ENCODE results near the gene ITGA1.

DNA sequence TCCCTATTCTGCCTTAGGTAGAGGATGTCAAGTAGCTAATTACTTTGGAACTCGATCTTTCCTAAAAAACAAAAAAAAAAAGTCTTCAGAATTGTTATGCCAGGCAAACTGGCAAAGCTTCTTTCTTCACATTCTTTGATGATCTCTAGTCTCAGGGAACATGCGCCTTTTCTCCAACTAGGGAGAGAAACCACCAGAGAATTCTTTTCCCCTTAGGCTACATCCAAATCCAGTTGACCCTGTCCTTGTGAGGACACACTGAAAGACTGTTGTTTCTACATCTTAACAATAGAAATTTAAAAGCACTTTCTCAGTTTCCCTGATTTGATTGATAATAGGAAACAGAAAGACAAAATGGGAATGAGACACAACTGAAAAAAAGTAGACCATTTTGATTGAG lies 106.7 kb downstream of the ITGA1 start:
- TF ChIP-seq, protein P1, sequence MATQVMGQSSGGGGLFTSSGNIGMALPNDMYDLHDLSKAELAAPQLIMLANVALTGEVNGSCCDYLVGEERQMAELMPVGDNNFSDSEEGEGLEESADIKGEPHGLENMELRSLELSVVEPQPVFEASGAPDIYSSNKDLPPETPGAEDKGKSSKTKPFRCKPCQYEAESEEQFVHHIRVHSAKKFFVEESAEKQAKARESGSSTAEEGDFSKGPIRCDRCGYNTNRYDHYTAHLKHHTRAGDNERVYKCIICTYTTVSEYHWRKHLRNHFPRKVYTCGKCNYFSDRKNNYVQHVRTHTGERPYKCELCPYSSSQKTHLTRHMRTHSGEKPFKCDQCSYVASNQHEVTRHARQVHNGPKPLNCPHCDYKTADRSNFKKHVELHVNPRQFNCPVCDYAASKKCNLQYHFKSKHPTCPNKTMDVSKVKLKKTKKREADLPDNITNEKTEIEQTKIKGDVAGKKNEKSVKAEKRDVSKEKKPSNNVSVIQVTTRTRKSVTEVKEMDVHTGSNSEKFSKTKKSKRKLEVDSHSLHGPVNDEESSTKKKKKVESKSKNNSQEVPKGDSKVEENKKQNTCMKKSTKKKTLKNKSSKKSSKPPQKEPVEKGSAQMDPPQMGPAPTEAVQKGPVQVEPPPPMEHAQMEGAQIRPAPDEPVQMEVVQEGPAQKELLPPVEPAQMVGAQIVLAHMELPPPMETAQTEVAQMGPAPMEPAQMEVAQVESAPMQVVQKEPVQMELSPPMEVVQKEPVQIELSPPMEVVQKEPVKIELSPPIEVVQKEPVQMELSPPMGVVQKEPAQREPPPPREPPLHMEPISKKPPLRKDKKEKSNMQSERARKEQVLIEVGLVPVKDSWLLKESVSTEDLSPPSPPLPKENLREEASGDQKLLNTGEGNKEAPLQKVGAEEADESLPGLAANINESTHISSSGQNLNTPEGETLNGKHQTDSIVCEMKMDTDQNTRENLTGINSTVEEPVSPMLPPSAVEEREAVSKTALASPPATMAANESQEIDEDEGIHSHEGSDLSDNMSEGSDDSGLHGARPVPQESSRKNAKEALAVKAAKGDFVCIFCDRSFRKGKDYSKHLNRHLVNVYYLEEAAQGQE (tag by site-specific recombination; IDR thresholded peaks at IDR 0.05) = no peak
- TF ChIP-seq, protein P2, sequence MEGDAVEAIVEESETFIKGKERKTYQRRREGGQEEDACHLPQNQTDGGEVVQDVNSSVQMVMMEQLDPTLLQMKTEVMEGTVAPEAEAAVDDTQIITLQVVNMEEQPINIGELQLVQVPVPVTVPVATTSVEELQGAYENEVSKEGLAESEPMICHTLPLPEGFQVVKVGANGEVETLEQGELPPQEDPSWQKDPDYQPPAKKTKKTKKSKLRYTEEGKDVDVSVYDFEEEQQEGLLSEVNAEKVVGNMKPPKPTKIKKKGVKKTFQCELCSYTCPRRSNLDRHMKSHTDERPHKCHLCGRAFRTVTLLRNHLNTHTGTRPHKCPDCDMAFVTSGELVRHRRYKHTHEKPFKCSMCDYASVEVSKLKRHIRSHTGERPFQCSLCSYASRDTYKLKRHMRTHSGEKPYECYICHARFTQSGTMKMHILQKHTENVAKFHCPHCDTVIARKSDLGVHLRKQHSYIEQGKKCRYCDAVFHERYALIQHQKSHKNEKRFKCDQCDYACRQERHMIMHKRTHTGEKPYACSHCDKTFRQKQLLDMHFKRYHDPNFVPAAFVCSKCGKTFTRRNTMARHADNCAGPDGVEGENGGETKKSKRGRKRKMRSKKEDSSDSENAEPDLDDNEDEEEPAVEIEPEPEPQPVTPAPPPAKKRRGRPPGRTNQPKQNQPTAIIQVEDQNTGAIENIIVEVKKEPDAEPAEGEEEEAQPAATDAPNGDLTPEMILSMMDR (tag by site-specific recombination; IDR thresholded peaks at IDR 0.05) = no peak
- TF ChIP-seq ZNF785 (tag by site-specific recombination; IDR thresholded peaks at IDR 0.05) (no peak), ZNF560 (tag by site-specific recombination; IDR thresholded peaks at IDR 0.05; ENCODE audit: borderline replicate concordance) (no peak), ZBTB8A (tag by site-specific recombination; IDR thresholded peaks at IDR 0.05) (no peak), ZNF169 (tag by site-specific recombination; IDR thresholded peaks at IDR 0.05) (no peak), ZNF501 (tag by site-specific recombination; IDR thresholded peaks at IDR 0.05) (no peak), ZNF174 (tag by site-specific recombination; IDR thresholded peaks at IDR 0.05) (no peak), ZNF433 (tag by site-specific recombination; IDR thresholded peaks at IDR 0.05; ENCODE audit: low read depth) (no peak), SP2 (tag by site-specific recombination; IDR thresholded peaks at IDR 0.05) (no peak), SP7 (tag by site-specific recombination; IDR thresholded peaks at IDR 0.05) (no peak)
- TF ChIP-seq, protein P3, sequence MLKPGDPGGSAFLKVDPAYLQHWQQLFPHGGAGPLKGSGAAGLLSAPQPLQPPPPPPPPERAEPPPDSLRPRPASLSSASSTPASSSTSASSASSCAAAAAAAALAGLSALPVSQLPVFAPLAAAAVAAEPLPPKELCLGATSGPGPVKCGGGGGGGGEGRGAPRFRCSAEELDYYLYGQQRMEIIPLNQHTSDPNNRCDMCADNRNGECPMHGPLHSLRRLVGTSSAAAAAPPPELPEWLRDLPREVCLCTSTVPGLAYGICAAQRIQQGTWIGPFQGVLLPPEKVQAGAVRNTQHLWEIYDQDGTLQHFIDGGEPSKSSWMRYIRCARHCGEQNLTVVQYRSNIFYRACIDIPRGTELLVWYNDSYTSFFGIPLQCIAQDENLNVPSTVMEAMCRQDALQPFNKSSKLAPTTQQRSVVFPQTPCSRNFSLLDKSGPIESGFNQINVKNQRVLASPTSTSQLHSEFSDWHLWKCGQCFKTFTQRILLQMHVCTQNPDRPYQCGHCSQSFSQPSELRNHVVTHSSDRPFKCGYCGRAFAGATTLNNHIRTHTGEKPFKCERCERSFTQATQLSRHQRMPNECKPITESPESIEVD (tag by site-specific recombination; IDR thresholded peaks at IDR 0.05) = no peak
